Measurements from ENCODE around the gene IMPACT. TPM values are rescaled to one million over a fixed set of nuclear protein-coding genes. Genes with fewer than 3 reads are reported as not detected.

The IMPACT gene
- 20.2 and 23.3 TPM in 2 replicates for total RNA-seq

DNA sequence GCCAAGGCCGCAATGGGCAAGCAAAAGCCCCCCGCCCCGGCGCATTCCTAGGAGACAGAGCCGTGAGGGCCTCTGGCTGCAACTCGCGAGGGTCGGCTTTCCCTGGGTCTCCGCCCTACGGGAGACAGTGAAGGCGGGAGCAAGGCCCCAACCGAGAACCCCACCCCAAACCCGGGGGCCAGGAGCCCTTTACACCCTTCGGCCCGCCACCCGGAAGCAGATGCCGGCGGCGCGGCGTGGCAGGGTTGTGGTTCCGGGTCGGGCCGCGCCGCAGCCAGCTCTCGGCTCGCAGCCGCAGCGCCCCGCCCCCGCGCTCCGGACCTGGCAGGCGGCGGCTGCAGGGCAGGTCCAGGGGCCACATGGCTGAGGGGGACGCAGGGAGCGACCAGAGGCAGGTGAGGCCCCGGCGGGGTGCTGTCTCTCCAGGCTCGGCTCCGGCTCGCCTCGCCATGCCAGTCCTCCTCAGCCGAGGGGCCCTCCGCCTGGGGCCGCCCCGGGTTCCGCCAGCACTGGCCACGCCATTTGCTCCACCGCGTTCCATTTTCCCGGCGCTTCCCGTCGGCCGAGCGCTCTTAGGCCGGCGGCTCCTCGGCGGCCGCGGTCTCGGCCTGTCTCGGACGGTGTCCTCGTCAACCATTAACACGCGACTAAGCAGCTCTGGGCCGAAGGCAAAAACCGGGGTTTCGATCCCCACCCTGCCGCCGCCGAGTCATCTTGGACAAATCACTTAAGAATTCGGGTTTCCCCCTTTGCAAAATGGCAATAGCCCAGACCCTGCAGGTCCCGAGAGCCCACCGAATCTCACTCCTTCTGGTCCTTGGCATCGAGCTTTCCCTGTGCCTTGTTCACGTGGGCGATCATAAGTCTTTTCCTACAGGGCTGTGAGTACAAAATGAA lies at the start of gene IMPACT:
Gene IMPACT, plus strand, starts transcription at position 273 of the 897 bp plus-strand sequence. Its CDS starts 87 bp downstream, at position 360.
- no peak for DNase-seq (ENCODE audit: extremely low read depth, low read depth, low spot score)

DNA sequence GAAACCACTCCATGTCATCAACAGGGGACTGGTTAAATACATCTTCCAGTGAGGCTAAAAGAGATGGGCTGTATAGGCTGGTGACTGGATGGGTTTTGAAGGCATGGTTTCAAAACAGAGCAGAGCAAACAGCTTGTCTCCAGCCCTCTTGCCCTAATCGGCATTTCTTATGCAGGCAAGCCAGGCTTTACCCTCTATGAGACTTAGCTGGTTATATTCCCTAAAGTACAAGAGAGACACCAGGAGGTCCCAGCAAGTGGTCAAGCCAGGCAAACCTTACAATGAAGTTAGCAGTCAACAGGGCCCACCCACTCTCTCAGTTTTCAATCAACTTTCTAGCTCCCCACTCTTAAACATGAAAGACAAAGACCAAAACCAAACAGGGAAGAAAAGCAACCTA lies 47.9 kb upstream of the IMPACT start:
- DNase-seq (ENCODE audit: extremely low read depth, low read depth, low spot score) = no peak

- DNase-seq (ENCODE audit: extremely low read depth, low read depth, low spot score) = no peak
These were observed 46.2 kb upstream of the IMPACT start for GRCh38 chr18:24380163-24380747.

DNA sequence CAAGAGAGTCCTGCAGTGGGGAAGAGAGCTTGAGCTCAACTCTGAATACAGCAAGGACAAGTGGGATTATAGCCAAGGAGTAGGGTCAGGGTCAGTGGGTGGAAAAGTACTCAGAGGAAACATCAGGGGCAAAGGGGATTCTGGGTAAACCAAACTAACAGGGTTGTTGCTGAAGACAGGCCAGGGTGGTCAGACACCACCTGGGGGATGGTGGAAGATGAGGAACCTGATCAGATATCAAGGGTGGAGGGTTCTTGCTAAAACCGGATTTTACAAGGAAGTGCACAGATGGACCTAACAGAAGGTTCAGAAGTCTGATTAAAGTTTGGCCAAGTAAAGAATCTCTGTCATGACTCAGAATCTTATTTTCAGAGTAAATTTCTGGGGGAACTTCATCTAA lies 45.3 kb upstream of the IMPACT start:
- no peak for DNase-seq (ENCODE audit: extremely low read depth, low read depth, low spot score)

DNA sequence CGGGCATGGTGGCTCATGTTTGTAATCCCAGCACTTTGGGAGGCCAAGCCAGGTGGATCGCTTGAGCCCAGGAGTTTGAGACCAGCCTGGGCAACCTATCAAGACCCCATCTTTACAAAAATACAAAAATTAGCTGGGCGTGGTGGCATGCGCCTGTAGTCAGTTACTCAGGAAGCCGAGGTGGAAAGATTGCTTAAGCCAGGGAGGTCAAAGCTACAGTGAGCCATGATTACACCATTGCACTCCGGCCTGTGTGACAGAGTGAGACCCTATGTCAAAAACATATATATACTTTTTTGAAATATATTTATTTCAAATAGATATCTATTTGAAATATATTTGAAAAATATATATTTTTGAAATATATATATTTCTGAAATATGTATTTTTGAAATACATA lies 39.8 kb upstream of the IMPACT start:
- DNase-seq (ENCODE audit: extremely low read depth, low read depth, low spot score) = no peak

DNA sequence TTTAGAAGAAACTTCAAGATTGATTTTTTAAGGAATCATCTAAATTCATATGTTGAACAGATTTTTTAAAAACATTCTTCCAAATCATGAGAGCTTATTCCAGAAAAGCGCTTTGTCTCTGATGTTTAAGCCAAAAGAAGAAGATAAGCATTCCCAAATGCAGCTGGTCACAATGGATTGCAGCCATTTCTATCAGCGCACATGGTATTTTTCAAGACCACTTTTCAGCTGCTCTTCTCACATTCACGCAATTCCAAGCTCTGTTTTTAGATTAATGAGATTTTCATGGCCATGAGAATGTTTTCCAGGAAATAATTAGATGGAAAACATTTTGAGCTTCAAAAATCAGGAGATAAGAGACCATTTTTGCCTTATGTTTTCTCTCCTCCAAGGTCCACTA lies 37.5 kb upstream of the IMPACT start:
- DNase-seq (ENCODE audit: extremely low read depth, low read depth, low spot score) = no peak

- DNase-seq (ENCODE audit: extremely low read depth, low read depth, low spot score) = no peak
These were observed 31.2 kb upstream of the IMPACT start for GRCh38 chr18:24395049-24395795.

DNA sequence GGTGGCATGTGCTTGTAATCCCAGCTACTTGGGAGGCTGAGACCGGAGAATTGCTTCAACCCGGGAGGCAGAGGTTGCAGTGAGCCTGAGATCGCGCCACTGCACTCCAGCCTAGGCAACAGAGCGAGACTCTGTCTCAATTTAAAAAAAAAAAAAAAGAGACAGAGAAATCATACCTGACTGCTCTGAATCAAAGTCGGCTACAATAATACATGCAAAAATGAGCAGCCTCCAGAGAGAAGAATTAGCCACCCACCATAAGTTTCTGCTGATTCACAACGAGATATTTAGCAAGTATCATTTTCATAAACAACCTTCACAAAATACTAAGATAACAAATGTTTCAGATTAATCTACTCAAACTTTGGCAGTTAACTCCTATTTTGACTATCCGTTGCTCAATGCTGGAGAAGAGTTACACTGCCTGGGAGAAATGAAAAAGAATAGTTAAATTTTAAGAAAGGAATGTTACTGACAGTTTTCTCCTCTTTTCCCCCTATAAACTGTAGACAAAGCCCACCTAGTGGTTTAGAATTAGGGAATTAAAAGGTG lies 30.3 kb upstream of the IMPACT start:
- no peak for DNase-seq (ENCODE audit: extremely low read depth, low read depth, low spot score)

DNA sequence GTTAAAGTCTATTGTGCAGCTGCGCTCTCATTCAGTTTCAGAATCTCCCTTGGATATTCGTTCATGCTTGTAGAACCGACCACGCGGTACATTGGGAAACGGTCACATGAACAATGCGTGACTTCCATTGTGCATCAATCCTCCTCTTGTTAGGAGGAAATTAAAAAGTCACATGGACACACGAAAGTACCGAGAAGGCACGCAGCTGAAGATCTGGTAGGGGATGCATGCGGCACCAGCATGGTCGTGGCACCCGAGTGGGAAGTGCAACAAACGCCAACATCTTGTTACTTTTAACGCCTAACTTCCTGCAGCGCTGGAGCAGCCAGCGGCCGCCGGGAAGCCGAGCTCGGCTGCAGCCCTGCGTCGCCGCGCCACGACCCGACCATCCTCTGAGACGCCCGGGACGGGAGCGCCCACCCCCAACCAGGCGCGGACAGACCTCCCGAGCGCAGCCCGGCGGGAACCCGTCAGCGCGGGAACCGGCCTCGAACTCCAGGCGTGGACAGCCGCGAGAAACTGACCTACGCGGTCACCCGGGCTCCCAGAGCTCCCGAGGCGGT lies 29.3 kb upstream of the IMPACT start:
- DNase-seq (ENCODE audit: extremely low read depth, low read depth, low spot score) = peak; percentile 63

- DNase-seq (ENCODE audit: extremely low read depth, low read depth, low spot score) = peak; percentile 41
These were observed 28.6 kb upstream of the IMPACT start, which contains the start of gene OSBPL1A for GRCh38 chr18:24397694-24398368. OSBPL1A (minus strand) TSS chr18:24397824; CDS start chr18:24377533, 20,291 bp downstream.

DNA sequence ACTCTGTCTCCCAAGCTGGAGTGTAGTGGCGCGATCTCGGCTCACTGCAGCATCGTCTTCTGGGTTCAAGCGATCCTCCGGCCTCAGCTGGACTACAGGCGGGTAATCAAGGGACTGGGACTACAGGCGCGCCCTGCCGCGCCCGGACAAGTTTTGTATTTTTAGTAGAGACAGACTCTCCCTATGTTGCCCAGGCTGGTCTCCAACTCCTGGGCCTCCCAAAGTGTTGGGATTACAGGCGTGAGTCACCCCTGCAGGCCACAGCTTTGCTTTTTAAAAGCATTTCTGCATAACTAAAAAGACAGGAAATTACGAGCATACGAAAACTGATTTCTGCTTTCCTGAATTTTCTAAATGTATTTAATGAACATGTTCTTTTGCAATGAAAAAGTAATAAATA lies 27.9 kb upstream of the IMPACT start:
- DNase-seq (ENCODE audit: extremely low read depth, low read depth, low spot score) = no peak

GRCh38 chr18:24400587-24400986 lies 25.9 kb upstream of the IMPACT start:
- no peak for DNase-seq (ENCODE audit: extremely low read depth, low read depth, low spot score)

GRCh38 chr18:24402209-24402785 lies 24.2 kb upstream of the IMPACT start:
- DNase-seq (ENCODE audit: extremely low read depth, low read depth, low spot score) = no peak

- no peak for DNase-seq (ENCODE audit: extremely low read depth, low read depth, low spot score)
These were observed 23.4 kb upstream of the IMPACT start for GRCh38 chr18:24403076-24403475.

DNA sequence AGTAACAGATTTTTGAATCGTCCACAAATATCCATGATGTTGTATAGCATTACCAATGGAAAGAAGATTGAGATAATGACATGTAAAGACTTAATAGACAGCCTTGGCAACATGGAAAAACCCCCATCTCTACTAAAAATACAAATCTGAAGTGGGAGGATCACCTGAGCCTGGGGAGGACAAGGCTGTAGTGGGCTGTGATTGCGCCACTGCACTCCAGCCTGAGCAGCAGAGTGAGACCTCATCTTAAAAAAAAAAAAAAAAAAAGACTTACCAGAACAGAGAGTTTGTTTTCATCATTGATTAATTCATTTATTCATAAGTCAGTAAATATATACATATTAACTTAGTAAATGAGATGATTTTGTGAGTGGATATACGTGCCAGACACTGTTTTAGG lies 21.9 kb upstream of the IMPACT start:
- DNase-seq (ENCODE audit: extremely low read depth, low read depth, low spot score) = no peak

GRCh38 chr18:24408496-24408895 lies 18.0 kb upstream of the IMPACT start:
- DNase-seq (ENCODE audit: extremely low read depth, low read depth, low spot score) = no peak

- no peak for DNase-seq (ENCODE audit: extremely low read depth, low read depth, low spot score)
These were observed 13.3 kb upstream of the IMPACT start for GRCh38 chr18:24413148-24413547.

- DNase-seq (ENCODE audit: extremely low read depth, low read depth, low spot score) = no peak
These were observed 12.0 kb upstream of the IMPACT start for GRCh38 chr18:24414349-24415003.

- DNase-seq (ENCODE audit: extremely low read depth, low read depth, low spot score) = no peak
These were observed 9.0 kb upstream of the IMPACT start for GRCh38 chr18:24417480-24417879.
